Stimulated activated CD4-positive, alpha-beta T cell treated with anti-CD3 and anti-CD28 coated beads, Interleukin-2, amount 100 ng/mL, for 24 hours (primary cell): Measurements from ENCODE around the gene KCND1.
A peak's percentile ranks its signal among the peaks of the same experiment; 100 is the strongest.

Experiments used
- DNase-seq, 2 donors: peaks; one replicate each; pipeline ENCODE4 v3.0.0-alpha.2; 2020

KCND1 gene

GRCh38 chrX:48974033-48974432 is 2.4 kb upstream of the KCND1 start:
- DNase-seq: no peak

- DNase-seq: peak; percentile 20 to 27
These were observed 848 bp upstream of the KCND1 start for GRCh38 chrX:48972220-48973164.

- DNase-seq: no peak
These were observed 2.2 kb downstream of the KCND1 start for GRCh38 chrX:48969471-48969870.

GRCh38 chrX:48968377-48968776 is 3.3 kb downstream of the KCND1 start:
- no peak for DNase-seq

- no peak for DNase-seq
These were observed 4.7 kb downstream of the KCND1 start for GRCh38 chrX:48966796-48967579.

GRCh38 chrX:48965959-48966358 is 5.7 kb downstream of the KCND1 start:
- no peak for DNase-seq

- no peak for DNase-seq
These were observed 10.0 kb downstream of the KCND1 start for GRCh38 chrX:48961585-48962091.

- no peak for DNase-seq
These were observed 11.4 kb downstream of the KCND1 start for GRCh38 chrX:48960291-48960690.

GRCh38 chrX:48958635-48959094 is 13.0 kb downstream of the KCND1 start:
- peak in 1 of 2 donors; percentile 21 for DNase-seq

- DNase-seq: peak; percentile 89
These were observed 13.6 kb downstream of the KCND1 start for GRCh38 chrX:48957827-48958634.

- DNase-seq: peak; percentile 72 to 74
These were observed 14.2 kb downstream of the KCND1 start, which contains the start of gene OTUD5 for GRCh38 chrX:48957477-48957826. OTUD5 (minus strand) TSS chrX:48957607; CDS start chrX:48957570, 37 bp downstream.

GRCh38 chrX:48956728-48957414 is 14.8 kb downstream of the KCND1 start:
- DNase-seq: peak; percentile 53 to 59

GRCh38 chrX:48948589-48948988 is 23.1 kb downstream of the KCND1 start:
- DNase-seq: no peak

- DNase-seq: peak; percentile 51 to 53
These were observed 25.9 kb downstream of the KCND1 start for GRCh38 chrX:48945517-48946348.

GRCh38 chrX:48942895-48943294 is 28.7 kb downstream of the KCND1 start:
- DNase-seq: no peak

GRCh38 chrX:48940404-48940955 is 31.2 kb downstream of the KCND1 start:
- DNase-seq: no peak

GRCh38 chrX:48939524-48940228 is 32.0 kb downstream of the KCND1 start:
- DNase-seq: no peak

- peak; percentile 68 to 74 for DNase-seq
These were observed 32.8 kb downstream of the KCND1 start for GRCh38 chrX:48938721-48939425.
